Left lung (tissue), 10 donors: ENCODE results near the gene MCHR1. TPM values are rescaled to one million over a fixed set of nuclear protein-coding genes. Genes with fewer than 3 reads are reported as not detected.

Experiments used
- ATAC-seq: fragments of 200-7000 bp; cut with Tn5 transposase; one replicate; pipeline ENCODE4 v1.9.1; 2020; ENCODE audit warnings: moderate library complexity
- DNase-seq, 4 donors: peaks; one replicate each; pipeline ENCODE4 v3.0.0-alpha.2; 2013 to 2020
- H3K27ac ChIP-seq, 2 donors: fragments of 200-600 bp; sonication (generic) in 1 of 2; one replicate each; pipeline versions ENCODE4 v1.5.0 to v1.8.0; 2020 to 2021
- H3K27me3 ChIP-seq, 2 donors: fragments of 200-600 bp; sonication (generic) in 1 of 2; one replicate each; pipeline versions ENCODE4 v1.5.0 to v1.8.0; 2020 to 2021
- H3K36me3 ChIP-seq, 2 donors: fragments of 200-600 bp; sonication (generic) in 1 of 2; one replicate each; pipeline versions ENCODE4 v1.5.0 to v1.8.0; 2020 to 2021
- H3K4me1 ChIP-seq, 2 donors: fragments of 200-600 bp; one replicate each; pipeline ENCODE4 v1.8.0; 2021
- H3K4me3 ChIP-seq, 2 donors: fragments of 200-600 bp; sonication (generic) in 1 of 2; one replicate each; pipeline versions ENCODE4 v1.5.0 to v1.8.0; 2020 to 2021; ENCODE audit warnings: mild to moderate bottlenecking in 1 of 2
- H3K9me3 ChIP-seq, 2 donors: fragments of 200-600 bp; sonication (generic) in 1 of 2; one replicate each; pipeline versions ENCODE4 v1.5.0 to v1.8.0; 2020 to 2021
- CTCF ChIP-seq, 2 donors: fragments of 200-600 bp; sonication (generic) in 1 of 2; IDR thresholded peaks; one replicate each; pipeline versions ENCODE4 v1.5.0 to v1.8.0; 2021; ENCODE audit warnings: antibody characterized with exemption in 2 of 2
- intact Hi-C, 2 donors: fragments of 100-400 bp; cut with DNase I; formaldehyde crosslinking; loops; one replicate each; pipeline versions ENCODE4 v1.11.2 to v1.14.2; 2022
- polyA plus RNA-seq, 6 donors: library from polyadenylated mRNA; unstranded; fragments of 120-200 nt; gene quantifications; one replicate each; pipeline ENCODE4 v1.2.1, GENCODE V29; 2013; ENCODE audit not compliant: insufficient read length in 6 of 6
- total RNA-seq, 2 donors: library from RNA; stranded (reverse); fragmentation: NEBNext Ultra II Directional; extraction: Animal tissue kit (Norgen Biotek cat#: 25700); gene quantifications; one replicate each; pipeline ENCODE4 v1.2.1, GENCODE V29; 2021
- donor health status: DM: no; HTN: yes; CAD: no.
- donor health status: DM: no; HTN: no; CAD: no.

The MCHR1 gene
- total and polyA plus RNA-seq, 8 donors = 0.12 to 0.42 (median 0.24) TPM; not detected in 2

GRCh38 chr22:40680819-40681183 is 1.5 kb downstream of the MCHR1 start:
- H3K4me3 ChIP-seq = no peak overlapping the region
- ATAC-seq = no peak
- H3K4me1 ChIP-seq = peaks cover 0 to 17% of the 10 kb centered on the region in 2 donors
- H3K36me3 ChIP-seq = no peaks in the 10 kb centered on the region
- H3K9me3 ChIP-seq = no peaks in the 10 kb centered on the region
- H3K27me3 ChIP-seq = peaks cover 0 to 31% of the 10 kb centered on the region in 2 donors
- TF ChIP-seq CTCF (IDR thresholded peaks at IDR 0.05) = no peak
- no peak for DNase-seq
- H3K27ac ChIP-seq = no peak overlapping the region
- intact Hi-C loops = no loop called here

- TF ChIP-seq CTCF (IDR thresholded peaks at IDR 0.05) = no peak
- H3K4me1 ChIP-seq = peaks cover 0 to 17% of the 10 kb centered on the region in 2 donors
- no peaks in the 10 kb centered on the region for H3K9me3 ChIP-seq
- peaks cover 0 to 31% of the 10 kb centered on the region in 2 donors for H3K27me3 ChIP-seq
- ATAC-seq (no peak), DNase-seq (no peak)
- intact Hi-C loops = no loop called here
- no peak overlapping the region for H3K4me3 ChIP-seq
- H3K27ac ChIP-seq = no peak overlapping the region
- no peaks in the 10 kb centered on the region for H3K36me3 ChIP-seq
These were observed 2.2 kb downstream of the MCHR1 start for GRCh38 chr22:40681451-40681850.

- ATAC-seq (no peak), DNase-seq (no peak)
- peaks cover 0 to 18% of the 10 kb centered on the region in 2 donors for H3K27me3 ChIP-seq
- H3K4me3 ChIP-seq = no peak overlapping the region
- peaks cover 0 to 10% of the 10 kb centered on the region in 2 donors for H3K4me1 ChIP-seq
- H3K27ac ChIP-seq = no peak overlapping the region
- H3K9me3 ChIP-seq = no peaks in the 10 kb centered on the region
- no peaks in the 10 kb centered on the region for H3K36me3 ChIP-seq
- intact Hi-C loops = no loop called here
- no peak for TF ChIP-seq CTCF (IDR thresholded peaks at IDR 0.05)
These were observed 5.4 kb downstream of the MCHR1 start for GRCh38 chr22:40684728-40685127.

GRCh38 chr22:40685406-40685805 is 6.1 kb downstream of the MCHR1 start:
- no peak for ATAC-seq
- no peak for TF ChIP-seq CTCF (IDR thresholded peaks at IDR 0.05)
- DNase-seq = no peak
- no peak overlapping the region for H3K4me3 ChIP-seq
- H3K27me3 ChIP-seq = peaks cover 0 to 11% of the 10 kb centered on the region in 2 donors
- H3K9me3 ChIP-seq = no peaks in the 10 kb centered on the region
- H3K27ac ChIP-seq = no peak overlapping the region
- intact Hi-C loops = no loop called here
- H3K4me1 ChIP-seq = peaks cover 0 to 4% of the 10 kb centered on the region in 2 donors
- H3K36me3 ChIP-seq = no peaks in the 10 kb centered on the region

GRCh38 chr22:40687706-40688105 is 8.4 kb downstream of the MCHR1 start:
- no peaks in the 10 kb centered on the region for H3K9me3 ChIP-seq
- peaks cover 0 to 4% of the 10 kb centered on the region in 2 donors for H3K4me1 ChIP-seq
- H3K27ac ChIP-seq = no peak overlapping the region
- DNase-seq (no peak), ATAC-seq (no peak)
- TF ChIP-seq CTCF (IDR thresholded peaks at IDR 0.05) = no peak
- intact Hi-C loops = no loop called here
- no peak overlapping the region for H3K4me3 ChIP-seq
- H3K36me3 ChIP-seq = no peaks in the 10 kb centered on the region
- no peaks in the 10 kb centered on the region for H3K27me3 ChIP-seq
